A204.1 (cell line): ENCODE measurements around the gene CYREN.

Experiments
- FAIRE-seq: peaks from 2 replicates; lab custom pipeline; 2012; peaks lifted over from hg19 to GRCh38; lab: Jason Lieb, UNC

Gene CYREN

GRCh38 chr7:135197343-135197742 lies 26.8 kb upstream of the CYREN start:
- FAIRE-seq: no peak

GRCh38 chr7:135195968-135196629 lies 25.6 kb upstream of the CYREN start:
- no peak for FAIRE-seq

GRCh38 chr7:135195156-135195555 lies 24.6 kb upstream of the CYREN start:
- no peak for FAIRE-seq

GRCh38 chr7:135194494-135195095 lies 24.1 kb upstream of the CYREN start:
- FAIRE-seq: no peak

- no peak for FAIRE-seq
Observed at GRCh38 chr7:135193615-135194081, 23.1 kb upstream of the CYREN start.

GRCh38 chr7:135192914-135193536 lies 22.5 kb upstream of the CYREN start:
- FAIRE-seq: no peak

- no peak for FAIRE-seq
Observed at GRCh38 chr7:135190703-135191102, 20.2 kb upstream of the CYREN start.

- no peak for FAIRE-seq
Observed at GRCh38 chr7:135189961-135190360, 19.5 kb upstream of the CYREN start.

GRCh38 chr7:135189221-135189662 lies 18.7 kb upstream of the CYREN start:
- FAIRE-seq: no peak

- FAIRE-seq: no peak
Observed at GRCh38 chr7:135188298-135188984, 17.9 kb upstream of the CYREN start.

- FAIRE-seq: no peak
Observed at GRCh38 chr7:135186841-135187253, 16.3 kb upstream of the CYREN start.

- no peak for FAIRE-seq
Observed at GRCh38 chr7:135186261-135186540, 15.7 kb upstream of the CYREN start.

GRCh38 chr7:135185471-135186260 lies 15.2 kb upstream of the CYREN start:
- FAIRE-seq: no peak

- no peak for FAIRE-seq
Observed at GRCh38 chr7:135184254-135184841, 13.8 kb upstream of the CYREN start.

GRCh38 chr7:135183478-135183877 lies 13.0 kb upstream of the CYREN start:
- FAIRE-seq: no peak

GRCh38 chr7:135181929-135182678 lies 11.6 kb upstream of the CYREN start:
- FAIRE-seq: no peak

GRCh38 chr7:135181261-135181928 lies 10.9 kb upstream of the CYREN start:
- no peak for FAIRE-seq

- no peak for FAIRE-seq
Observed at GRCh38 chr7:135180122-135180521, 9.6 kb upstream of the CYREN start.

- no peak for FAIRE-seq
Observed at GRCh38 chr7:135179321-135179925, 8.9 kb upstream of the CYREN start.

- no peak for FAIRE-seq
Observed at GRCh38 chr7:135178364-135178763, 7.9 kb upstream of the CYREN start.
